Measurements from ENCODE around the gene MTRF1. TPM values are rescaled to one million over a fixed set of nuclear protein-coding genes. Genes with fewer than 3 reads are reported as not detected.
A peak's percentile ranks its signal among the peaks of the same experiment; 100 is the strongest.
"Not testable (repeated sequence)": the region's sequence is repeated elsewhere in the genome, so short reads cannot be mapped to it uniquely, and the experiment has no call there.

The MTRF1 gene
- total RNA-seq, 2 donors from 2014 or later = 10.0 to 10.8 TPM

DNA sequence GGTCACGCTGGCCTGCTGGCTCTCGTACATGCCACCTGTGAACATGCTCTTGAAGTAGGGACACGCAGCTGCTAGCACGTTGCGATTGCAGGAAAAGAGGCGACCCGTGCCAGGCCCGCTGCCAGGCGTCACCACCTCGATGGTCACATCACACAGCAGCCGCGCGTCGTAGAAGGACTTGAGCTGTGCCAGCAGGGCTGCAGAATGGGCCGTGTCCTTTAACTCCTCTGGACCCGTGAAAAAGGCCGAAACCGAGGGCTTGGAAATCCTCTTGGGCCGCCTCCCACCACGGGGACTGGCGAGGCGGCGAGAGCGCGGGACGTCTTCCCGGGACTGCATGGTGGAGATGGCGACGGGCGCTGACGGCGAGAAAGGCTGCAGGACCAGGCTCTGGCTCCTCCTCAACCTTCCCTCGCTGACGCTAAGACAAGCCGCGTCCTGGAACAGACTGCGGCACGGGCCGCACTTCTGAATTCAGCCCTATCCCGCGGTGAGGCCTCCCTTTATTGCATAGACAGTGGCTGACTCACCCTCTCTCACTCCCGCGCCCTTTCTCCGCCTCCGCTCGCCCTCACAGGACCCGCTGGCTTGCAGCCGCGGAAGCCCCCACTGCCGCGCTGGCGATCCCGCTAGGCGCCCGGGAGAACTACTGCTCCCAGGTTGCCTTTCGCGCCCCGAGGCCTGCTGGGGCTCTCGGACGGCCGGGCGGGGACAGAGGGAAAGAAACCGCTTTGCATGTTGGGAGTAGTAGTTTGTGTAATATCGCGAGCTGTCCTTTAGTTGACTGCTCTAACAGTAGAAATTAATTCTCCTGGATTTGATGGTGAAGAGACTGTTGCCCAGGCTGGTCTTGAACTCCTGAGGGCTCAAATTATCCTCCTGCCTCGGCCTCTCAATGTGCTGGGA lies 69.2 kb downstream of the MTRF1 start, which contains the start of gene KBTBD7:
TSS of gene KBTBD7 (minus strand) at position 651 of the 906 bp plus-strand sequence. CDS start at position 339, 312 bp downstream.
- DNase-seq (ENCODE audit: low spot score) = peak; percentile 98
- intact Hi-C loops (cut with DNase I) = no loop called here

DNA sequence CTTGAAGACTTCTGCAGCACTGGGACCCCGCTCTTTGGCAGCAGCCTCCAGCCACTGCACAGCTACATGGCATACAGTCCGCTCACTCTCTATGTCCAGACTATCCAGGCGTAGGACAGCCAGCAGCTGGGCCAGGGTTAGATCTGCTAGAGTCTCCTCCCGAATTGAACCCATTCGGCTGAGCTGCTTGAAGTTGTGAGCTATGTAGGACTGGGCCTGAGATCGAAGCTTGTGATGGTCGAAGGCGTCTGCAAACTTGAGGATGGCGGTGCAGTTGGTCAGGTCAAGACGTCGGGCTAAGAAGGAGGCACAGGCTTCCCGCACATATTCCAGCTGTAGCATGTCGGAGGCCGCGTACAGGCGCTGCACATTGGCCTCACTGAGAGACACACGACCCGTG lies 69.9 kb downstream of the MTRF1 start:
- DNase-seq (ENCODE audit: low spot score) = no peak
- intact Hi-C loops (cut with DNase I) = no loop called here

DNA sequence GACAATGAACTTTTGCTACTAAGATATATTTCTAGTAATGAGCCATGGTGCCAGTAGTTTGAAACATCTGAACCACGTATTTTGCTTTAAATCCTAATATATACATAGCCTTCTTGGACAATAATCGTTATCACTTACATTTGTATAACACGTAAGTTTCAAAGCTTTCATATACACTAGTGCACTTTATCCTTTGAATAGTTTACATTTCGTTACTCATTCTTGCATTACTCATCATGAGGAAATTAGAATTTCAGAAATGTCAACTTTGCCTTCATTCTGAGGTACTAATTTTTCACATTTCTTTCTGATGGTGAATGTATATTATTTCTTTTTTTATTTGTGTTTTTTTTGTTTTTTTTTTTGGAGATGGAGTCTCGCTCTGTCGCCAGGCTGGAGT lies 74.8 kb downstream of the MTRF1 start:
- intact Hi-C loops (cut with DNase I) = no loop called here
- DNase-seq (ENCODE audit: low spot score) = no peak

DNA sequence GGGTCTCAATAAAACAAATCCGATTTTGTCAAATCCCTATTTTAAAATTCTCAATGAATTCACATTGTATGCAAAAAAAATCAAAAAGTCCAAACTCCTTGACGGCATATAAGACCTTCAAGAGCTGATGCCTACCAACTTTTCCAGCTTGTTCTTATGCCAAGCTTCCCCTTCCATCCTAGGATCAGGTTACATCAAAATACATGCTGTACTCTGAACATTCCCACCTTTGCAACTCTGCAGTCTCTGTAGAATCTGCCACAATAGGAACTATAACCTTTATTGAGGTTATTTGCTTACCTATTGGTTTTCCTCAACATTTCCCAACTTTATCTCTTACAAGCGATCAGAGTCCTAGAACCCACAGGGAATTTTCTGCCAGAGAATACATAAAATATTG lies 76.9 kb downstream of the MTRF1 start:
- no peak for DNase-seq (ENCODE audit: low spot score)
- intact Hi-C loops (cut with DNase I) = no loop called here

DNA sequence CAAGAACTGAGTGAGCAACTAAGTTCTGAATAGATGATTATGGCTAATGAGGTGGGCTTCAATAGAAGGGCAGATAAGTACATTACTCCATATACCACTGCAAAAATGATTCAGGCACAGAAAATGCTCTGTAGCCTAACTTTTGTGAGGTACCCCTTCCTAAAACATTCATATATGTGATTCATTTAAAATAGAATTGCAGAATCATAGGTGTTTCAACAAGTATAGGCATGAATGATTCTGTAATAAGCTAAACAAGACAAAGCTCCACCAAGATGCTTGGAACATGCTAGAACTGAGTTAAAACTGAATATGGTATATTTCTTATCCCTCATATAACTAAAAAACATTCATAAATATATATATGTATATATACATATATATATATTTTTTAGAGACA lies 81.1 kb downstream of the MTRF1 start:
- DNase-seq (ENCODE audit: low spot score) = no peak
- intact Hi-C loops (cut with DNase I) = no loop called here

DNA sequence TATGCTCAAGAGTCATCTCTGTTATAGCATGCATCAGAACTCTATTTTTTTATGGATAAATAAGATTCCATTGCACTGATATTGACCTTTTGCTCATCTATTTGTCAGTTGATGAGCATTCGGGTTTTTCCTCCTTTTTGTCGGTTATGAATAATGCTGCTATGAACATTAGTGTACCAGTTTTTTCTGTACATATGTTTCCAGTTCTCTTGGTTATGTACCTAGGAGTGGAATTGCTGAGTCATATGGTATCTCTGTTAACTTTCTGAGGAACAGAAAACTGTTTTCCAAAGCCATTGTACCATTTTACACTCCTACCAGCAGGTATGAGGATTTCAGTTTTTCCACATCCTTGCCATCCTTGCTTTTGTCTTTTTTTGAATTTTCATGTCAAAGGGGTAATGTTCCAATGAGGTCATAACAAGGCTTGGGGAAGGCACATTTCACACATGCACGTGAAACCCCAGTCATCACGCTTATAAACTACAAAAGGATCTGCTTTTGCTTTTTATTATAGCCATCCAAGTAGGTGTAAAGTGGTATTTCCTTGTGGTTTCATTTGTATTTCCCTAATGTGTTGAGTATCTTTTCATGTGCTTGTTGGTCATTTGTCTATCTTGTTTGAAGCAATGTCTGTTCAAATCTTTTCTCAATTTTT lies 83.7 kb downstream of the MTRF1 start:
- intact Hi-C loops (cut with DNase I) = no loop called here
- DNase-seq (ENCODE audit: low spot score) = no peak

DNA sequence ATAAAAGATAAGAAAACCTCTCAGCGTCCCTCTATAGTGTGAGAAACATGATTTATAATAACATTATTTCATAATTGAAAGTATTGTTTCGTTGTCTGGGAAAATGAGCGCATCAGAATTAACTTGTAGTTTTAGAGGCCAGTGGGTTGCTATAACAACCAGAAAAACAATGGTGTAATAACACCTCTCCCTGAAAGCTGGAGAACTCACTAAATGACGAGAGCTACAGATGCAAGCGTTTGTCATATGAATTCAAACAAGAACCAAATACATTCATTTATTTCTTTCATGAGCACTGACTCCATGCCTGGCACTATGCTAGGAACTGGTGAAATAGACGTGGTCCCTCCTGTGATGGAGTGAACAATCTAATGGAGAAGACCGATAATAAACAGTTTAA lies 85.3 kb downstream of the MTRF1 start:
- intact Hi-C loops (cut with DNase I) = no loop called here
- no peak for DNase-seq (ENCODE audit: low spot score)

DNA sequence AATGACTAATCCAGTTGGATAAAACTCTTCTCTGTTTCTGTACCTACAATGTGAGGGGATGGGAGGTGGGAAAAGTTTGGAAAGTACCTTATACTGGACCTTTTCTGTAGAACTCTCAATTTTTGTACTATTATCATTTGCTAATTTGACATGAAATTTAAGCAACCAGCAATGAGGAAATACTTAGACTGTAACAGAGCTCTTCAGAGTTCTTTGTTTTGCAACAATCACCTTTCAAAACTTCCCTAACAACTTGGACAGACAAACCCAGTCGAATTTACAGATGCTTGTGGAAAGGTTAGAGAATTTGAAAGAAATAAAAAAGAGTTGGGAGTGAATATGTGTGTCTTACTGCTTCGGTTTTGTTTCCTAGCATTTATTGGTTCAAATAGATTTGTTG lies 85.8 kb downstream of the MTRF1 start:
- no peak for DNase-seq (ENCODE audit: low spot score)
- intact Hi-C loops (cut with DNase I) = no loop called here

DNA sequence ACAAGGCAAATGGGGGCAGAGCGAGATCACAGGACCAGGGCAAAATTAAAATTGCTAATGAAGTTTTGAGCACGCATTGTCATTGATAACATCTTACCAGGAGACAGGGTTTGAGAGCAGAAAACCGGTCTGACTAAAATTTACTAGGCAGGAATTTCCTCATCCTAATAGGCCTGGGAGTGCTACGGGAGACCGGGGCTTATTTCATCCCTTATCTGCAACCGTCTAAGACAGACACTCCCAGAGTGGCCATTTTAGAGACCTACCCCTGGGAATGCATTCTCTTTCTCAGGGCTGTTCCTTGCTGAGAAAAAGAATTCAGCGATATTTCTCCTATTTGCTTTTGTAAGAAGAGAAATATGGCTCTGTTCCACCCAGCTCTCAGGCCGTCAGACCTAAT lies 87.8 kb downstream of the MTRF1 start:
- DNase-seq (ENCODE audit: low spot score); intact Hi-C loops (cut with DNase I): not testable (repeated sequence)

Other genes with a start within 250 kb of the MTRF1 start
- 10 to 100 TPM; 56.2 to 56.3 TPM for gene ELF1, start 244.3 kb downstream of the MTRF1 start, total RNA-seq
- gene WBP4, start 202.1 kb downstream of the MTRF1 start, total RNA-seq = 10 to 100 TPM; 12.6 to 12.9 TPM
- 1 to 10 TPM; 6.0 to 6.9 TPM for gene KBTBD6, start 130.8 kb downstream of the MTRF1 start, total RNA-seq
- gene KBTBD7, start 69.0 kb downstream of the MTRF1 start, total RNA-seq = 1 to 10 TPM; 4.6 to 5.9 TPM
- gene NAA16, start 47.7 kb upstream of the MTRF1 start, total RNA-seq = 10 to 100 TPM; 15.8 to 17.2 TPM
- gene RGCC, start 194.0 kb upstream of the MTRF1 start, total RNA-seq = 10 to 100 TPM; 29.6 to 68.3 TPM

Data from posterior vena cava (tissue), 2 donors.